ENCODE data around the gene TMEM106A.
A peak's percentile ranks its signal among the peaks of the same experiment; 100 is the strongest.

TMEM106A gene

GRCh38 chr17:43210576-43210975 is 1.1 kb upstream of the TMEM106A start:
- DNase-seq (ENCODE audit: low read depth), result no peak
- H3K4me3 ChIP-seq (ENCODE audit: control insufficient read depth, low read depth, low read length), result no peak overlapping the region
- TF ChIP-seq CTCF (conservative IDR thresholded peaks at IDR 0.05; ENCODE audit: control insufficient read depth, insufficient read depth, low read depth, low read length), result no peak

- no peak for DNase-seq (ENCODE audit: low read depth)
- TF ChIP-seq CTCF (conservative IDR thresholded peaks at IDR 0.05; ENCODE audit: control insufficient read depth, insufficient read depth, low read depth, low read length), result no peak
- H3K4me3 ChIP-seq (ENCODE audit: control insufficient read depth, low read depth, low read length), result peak overlapping the region; percentile 79
These were observed 574 bp upstream of the TMEM106A start for GRCh38 chr17:43211123-43211479.

GRCh38 chr17:43212641-43213490 is 1.2 kb downstream of the TMEM106A start:
- TF ChIP-seq CTCF (conservative IDR thresholded peaks at IDR 0.05; ENCODE audit: control insufficient read depth, insufficient read depth, low read depth, low read length), result no peak
- peak overlapping the region; percentile 79 for H3K4me3 ChIP-seq (ENCODE audit: control insufficient read depth, low read depth, low read length)
- no peak for DNase-seq (ENCODE audit: low read depth)

- no peak overlapping the region for H3K4me3 ChIP-seq (ENCODE audit: control insufficient read depth, low read depth, low read length)
- DNase-seq (ENCODE audit: low read depth), result no peak
- no peak for TF ChIP-seq CTCF (conservative IDR thresholded peaks at IDR 0.05; ENCODE audit: control insufficient read depth, insufficient read depth, low read depth, low read length)
These were observed 1.9 kb downstream of the TMEM106A start for GRCh38 chr17:43213545-43213944.

- TF ChIP-seq CTCF (conservative IDR thresholded peaks at IDR 0.05; ENCODE audit: control insufficient read depth, insufficient read depth, low read depth, low read length), result no peak
- no peak overlapping the region for H3K4me3 ChIP-seq (ENCODE audit: control insufficient read depth, low read depth, low read length)
These were observed 3.7 kb downstream of the TMEM106A start for GRCh38 chr17:43215341-43215740.

GRCh38 chr17:43216369-43216761 is 4.7 kb downstream of the TMEM106A start:
- no peak overlapping the region for H3K4me3 ChIP-seq (ENCODE audit: control insufficient read depth, low read depth, low read length)
- no peak for TF ChIP-seq CTCF (conservative IDR thresholded peaks at IDR 0.05; ENCODE audit: control insufficient read depth, insufficient read depth, low read depth, low read length)
- DNase-seq (ENCODE audit: low read depth), result no peak

More at GRCh38 chr17:43215341-43215740, 3.7 kb downstream of the TMEM106A start:
- DNase-seq (ENCODE audit: low read depth), result no peak

Data from fibroblast of mammary gland (primary cell).